Measurements from ENCODE around the gene ELFN1. TPM values are rescaled to one million over a fixed set of nuclear protein-coding genes. Genes with fewer than 3 reads are reported as not detected.
A peak's percentile ranks its signal among the peaks of the same experiment; 100 is the strongest.

ELFN1 gene
- total RNA-seq, 1 donor from 2014 or later = 0.65 TPM

DNA sequence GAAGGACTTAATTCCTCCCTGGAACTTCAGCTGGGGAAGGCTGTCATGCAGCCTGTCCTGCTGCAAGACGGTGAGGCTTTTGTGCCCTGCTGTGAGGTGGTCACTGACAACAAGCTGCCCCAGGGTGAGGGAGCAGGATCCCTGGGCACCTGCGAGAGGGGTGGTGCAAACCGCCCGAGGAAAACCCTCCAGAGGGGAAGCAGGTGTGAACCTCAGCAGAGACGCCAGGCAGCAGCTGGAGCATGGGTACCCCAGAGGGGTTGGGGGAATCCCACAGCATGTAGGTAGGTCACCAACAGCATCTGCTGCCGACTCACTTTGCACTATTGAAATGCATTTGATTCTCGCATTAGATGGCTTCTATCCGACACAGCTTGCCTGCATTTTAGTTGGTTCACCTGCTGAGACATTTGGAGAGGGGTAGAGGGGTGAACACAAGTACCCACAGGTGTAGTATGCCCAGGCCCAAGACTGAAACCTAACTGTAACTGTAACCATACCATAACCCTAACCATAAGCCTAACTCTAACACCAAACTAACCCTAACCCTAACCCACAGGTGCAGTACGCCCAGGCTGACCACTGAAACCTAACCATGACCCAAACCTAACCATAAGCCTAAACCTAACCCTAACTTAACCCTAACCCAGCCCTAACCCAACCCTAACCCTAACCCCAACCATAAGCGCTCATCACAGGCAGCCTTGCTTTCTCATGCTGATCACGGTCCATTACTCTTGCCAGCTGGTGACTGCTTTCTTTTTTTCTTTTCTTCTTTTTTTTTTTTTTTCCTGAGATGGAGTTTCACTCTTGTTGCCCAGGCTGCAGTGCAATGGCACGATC is 85.9 kb downstream of the ELFN1 start:
- H3K36me3 Mint-ChIP-seq (ENCODE audit: low read depth) = no peaks in the 10 kb centered on the region
- TF ChIP-seq, protein P1, sequence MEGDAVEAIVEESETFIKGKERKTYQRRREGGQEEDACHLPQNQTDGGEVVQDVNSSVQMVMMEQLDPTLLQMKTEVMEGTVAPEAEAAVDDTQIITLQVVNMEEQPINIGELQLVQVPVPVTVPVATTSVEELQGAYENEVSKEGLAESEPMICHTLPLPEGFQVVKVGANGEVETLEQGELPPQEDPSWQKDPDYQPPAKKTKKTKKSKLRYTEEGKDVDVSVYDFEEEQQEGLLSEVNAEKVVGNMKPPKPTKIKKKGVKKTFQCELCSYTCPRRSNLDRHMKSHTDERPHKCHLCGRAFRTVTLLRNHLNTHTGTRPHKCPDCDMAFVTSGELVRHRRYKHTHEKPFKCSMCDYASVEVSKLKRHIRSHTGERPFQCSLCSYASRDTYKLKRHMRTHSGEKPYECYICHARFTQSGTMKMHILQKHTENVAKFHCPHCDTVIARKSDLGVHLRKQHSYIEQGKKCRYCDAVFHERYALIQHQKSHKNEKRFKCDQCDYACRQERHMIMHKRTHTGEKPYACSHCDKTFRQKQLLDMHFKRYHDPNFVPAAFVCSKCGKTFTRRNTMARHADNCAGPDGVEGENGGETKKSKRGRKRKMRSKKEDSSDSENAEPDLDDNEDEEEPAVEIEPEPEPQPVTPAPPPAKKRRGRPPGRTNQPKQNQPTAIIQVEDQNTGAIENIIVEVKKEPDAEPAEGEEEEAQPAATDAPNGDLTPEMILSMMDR (IDR thresholded peaks at IDR 0.05) = no peak
- no peaks in the 10 kb centered on the region for H3K4me1 Mint-ChIP-seq (ENCODE audit: low read depth)
- no peaks in the 10 kb centered on the region for H3K9me3 Mint-ChIP-seq (ENCODE audit: low read depth)
- peak; percentile 73 for DNase-seq (ENCODE audit: low spot score)
- no peak overlapping the region for H3K27ac Mint-ChIP-seq (ENCODE audit: unreplicated experiment)
- no peak overlapping the region for H3K4me3 Mint-ChIP-seq (ENCODE audit: unreplicated experiment)
- peaks cover 55% of the 10 kb centered on the region for H3K27me3 Mint-ChIP-seq (ENCODE audit: low read depth)

DNA sequence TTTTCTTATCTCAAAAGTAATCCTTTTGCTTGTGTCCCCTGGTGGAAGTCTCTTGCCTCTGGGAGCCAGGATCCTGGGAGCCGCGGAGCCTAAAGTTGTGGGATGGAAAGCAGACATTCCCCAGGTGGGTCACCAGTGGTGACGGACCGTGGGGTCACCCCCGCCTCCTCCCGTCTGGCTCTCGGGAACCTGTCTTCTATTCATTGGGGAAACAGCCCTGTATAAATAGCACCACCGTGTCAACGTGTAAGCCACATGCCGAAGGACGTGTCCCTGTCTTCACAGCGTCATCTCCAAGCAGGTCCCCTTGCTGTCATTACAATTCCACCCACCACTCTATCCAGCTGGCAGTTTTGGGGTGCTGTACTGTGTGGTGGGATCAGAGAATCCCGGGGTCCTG is 87.5 kb downstream of the ELFN1 start:
- DNase-seq (ENCODE audit: low spot score) = peak; percentile 81
- H3K9me3 Mint-ChIP-seq (ENCODE audit: low read depth) = no peaks in the 10 kb centered on the region
- TF ChIP-seq, protein P1 (IDR thresholded peaks at IDR 0.05) = no peak
- H3K27me3 Mint-ChIP-seq (ENCODE audit: low read depth) = peaks cover 55% of the 10 kb centered on the region
- no peak overlapping the region for H3K27ac Mint-ChIP-seq (ENCODE audit: unreplicated experiment)
- no peaks in the 10 kb centered on the region for H3K36me3 Mint-ChIP-seq (ENCODE audit: low read depth)
- no peak overlapping the region for H3K4me3 Mint-ChIP-seq (ENCODE audit: unreplicated experiment)
- H3K4me1 Mint-ChIP-seq (ENCODE audit: low read depth) = no peaks in the 10 kb centered on the region

DNA sequence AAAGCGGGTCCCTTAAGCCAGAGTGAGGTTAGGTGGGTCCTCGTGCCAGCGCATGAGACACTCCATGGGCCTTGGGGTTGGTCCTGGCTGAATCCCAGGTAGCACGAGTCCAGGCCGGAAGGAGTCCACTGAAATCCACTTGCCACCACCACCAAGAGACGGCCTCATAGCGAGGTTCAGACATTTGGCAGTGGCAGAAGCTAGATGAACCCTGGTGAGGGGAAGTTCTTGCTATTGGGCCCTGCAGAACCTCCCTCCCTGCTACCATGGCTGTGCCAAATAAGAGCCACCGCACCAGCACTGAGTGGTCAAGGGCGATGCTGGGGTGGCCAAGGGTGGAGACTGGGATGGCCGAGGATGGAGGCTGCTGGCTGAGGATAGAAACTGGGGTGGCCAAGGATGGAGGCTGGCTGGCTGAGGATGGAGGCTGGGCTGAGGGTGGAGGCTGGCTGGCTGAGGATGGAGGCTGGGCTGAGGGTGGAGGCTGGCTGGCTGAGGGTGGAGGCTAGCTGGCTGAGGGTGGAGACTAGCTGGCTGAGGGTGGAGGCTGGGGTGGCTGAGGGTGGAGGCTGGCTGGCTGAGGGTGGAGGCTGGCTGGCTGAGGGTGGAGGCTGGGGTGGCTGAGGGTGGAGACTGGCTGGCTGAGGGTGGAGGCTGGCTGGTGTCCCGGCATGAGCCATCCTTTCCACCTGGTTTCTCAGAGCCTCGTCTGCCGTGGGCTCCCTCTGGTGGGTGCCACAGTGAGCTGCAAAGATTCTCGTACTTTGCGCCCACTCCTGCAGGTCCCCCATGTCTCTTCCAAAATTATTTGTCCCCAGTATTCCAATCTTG is 88.2 kb downstream of the ELFN1 start:
- DNase-seq (ENCODE audit: low spot score) = peak; percentile 84
- no peak overlapping the region for H3K4me3 Mint-ChIP-seq (ENCODE audit: unreplicated experiment)
- H3K4me1 Mint-ChIP-seq (ENCODE audit: low read depth) = no peaks in the 10 kb centered on the region
- peaks cover 49% of the 10 kb centered on the region for H3K27me3 Mint-ChIP-seq (ENCODE audit: low read depth)
- H3K27ac Mint-ChIP-seq (ENCODE audit: unreplicated experiment) = no peak overlapping the region
- TF ChIP-seq, protein P1 (IDR thresholded peaks at IDR 0.05) = peak; percentile 64
- no peaks in the 10 kb centered on the region for H3K9me3 Mint-ChIP-seq (ENCODE audit: low read depth)
- H3K36me3 Mint-ChIP-seq (ENCODE audit: low read depth) = no peaks in the 10 kb centered on the region

DNA sequence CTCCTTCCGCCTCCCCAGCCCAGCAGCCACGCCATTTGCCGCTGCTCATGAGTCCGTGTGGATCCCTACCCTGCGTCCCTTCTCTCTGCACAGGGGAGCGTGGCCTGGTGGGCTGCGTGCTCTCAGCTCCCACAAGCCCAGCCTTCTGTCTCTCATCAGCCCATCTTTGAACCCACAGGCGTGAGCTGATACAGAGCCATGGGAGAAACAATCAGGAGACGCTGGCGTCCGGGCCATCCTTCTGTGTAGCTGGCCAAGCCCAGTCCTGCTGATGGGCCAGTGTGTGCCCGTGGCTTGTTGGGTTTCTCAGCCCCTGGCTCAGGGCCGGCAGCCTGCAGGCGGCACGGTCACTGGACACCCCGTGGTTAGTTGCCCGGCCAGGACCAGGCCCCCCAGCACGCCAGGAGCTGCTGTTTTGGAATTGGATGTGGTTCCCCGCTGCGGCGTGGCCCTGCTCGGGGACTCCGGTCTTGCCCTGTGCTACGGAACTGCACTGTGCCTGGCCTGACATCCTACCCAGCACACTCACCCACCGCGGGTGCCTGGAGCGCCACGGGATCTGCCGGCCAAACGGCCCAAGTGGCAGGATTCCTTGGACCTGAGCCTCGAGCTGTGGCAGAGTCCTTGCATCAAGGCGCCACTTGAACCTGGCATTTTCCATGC is 88.9 kb downstream of the ELFN1 start:
- TF ChIP-seq, protein P1 (IDR thresholded peaks at IDR 0.05) = peak; percentile 0
- Mint-ChIP-seq H3K4me1 (ENCODE audit: low read depth) (no peaks in the 10 kb centered on the region), H3K4me3 (ENCODE audit: unreplicated experiment) (no peak overlapping the region), H3K9me3 (ENCODE audit: low read depth) (no peaks in the 10 kb centered on the region), H3K36me3 (ENCODE audit: low read depth) (no peaks in the 10 kb centered on the region), H3K27me3 (ENCODE audit: low read depth) (peaks cover 44% of the 10 kb centered on the region), H3K27ac (ENCODE audit: unreplicated experiment) (no peak overlapping the region)
- DNase-seq (ENCODE audit: low spot score) = peak; percentile 80

DNA sequence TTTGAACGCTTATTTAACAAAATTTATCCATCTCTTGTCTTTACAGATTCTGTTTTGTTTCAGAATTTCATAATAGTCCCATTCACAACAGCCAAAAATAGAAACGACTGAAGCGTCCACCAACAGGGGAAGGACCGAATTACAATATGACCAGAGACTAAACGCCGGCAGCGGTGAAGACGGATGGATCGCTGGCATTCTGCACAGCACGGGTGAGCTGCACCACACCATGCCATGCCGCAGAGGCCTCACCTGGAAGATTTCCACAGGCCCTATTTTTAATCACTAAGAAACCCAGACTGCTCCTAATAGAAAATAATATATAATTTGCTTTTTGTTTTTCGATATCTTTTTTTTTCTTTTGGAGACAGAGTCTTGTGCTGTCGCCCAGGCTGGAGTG is 91.0 kb downstream of the ELFN1 start:
- no peaks in the 10 kb centered on the region for H3K36me3 Mint-ChIP-seq (ENCODE audit: low read depth)
- no peak overlapping the region for H3K4me3 Mint-ChIP-seq (ENCODE audit: unreplicated experiment)
- no peaks in the 10 kb centered on the region for H3K4me1 Mint-ChIP-seq (ENCODE audit: low read depth)
- peak; percentile 36 for DNase-seq (ENCODE audit: low spot score)
- no peaks in the 10 kb centered on the region for H3K9me3 Mint-ChIP-seq (ENCODE audit: low read depth)
- TF ChIP-seq, protein P1 (IDR thresholded peaks at IDR 0.05) = no peak
- H3K27me3 Mint-ChIP-seq (ENCODE audit: low read depth) = peaks cover 24% of the 10 kb centered on the region
- H3K27ac Mint-ChIP-seq (ENCODE audit: unreplicated experiment) = no peak overlapping the region
